ENCODE measurements around the gene SETD4. TPM values are rescaled to one million over a fixed set of nuclear protein-coding genes. Genes with fewer than 3 reads are reported as not detected.

SETD4 gene
- polyA plus RNA-seq, 1 donor, result 15.8 TPM

- no peak for DNase-seq (ENCODE audit: low read depth)
These were observed 13.2 kb downstream of the SETD4 start for GRCh38 chr21:36047139-36047538.

DNA sequence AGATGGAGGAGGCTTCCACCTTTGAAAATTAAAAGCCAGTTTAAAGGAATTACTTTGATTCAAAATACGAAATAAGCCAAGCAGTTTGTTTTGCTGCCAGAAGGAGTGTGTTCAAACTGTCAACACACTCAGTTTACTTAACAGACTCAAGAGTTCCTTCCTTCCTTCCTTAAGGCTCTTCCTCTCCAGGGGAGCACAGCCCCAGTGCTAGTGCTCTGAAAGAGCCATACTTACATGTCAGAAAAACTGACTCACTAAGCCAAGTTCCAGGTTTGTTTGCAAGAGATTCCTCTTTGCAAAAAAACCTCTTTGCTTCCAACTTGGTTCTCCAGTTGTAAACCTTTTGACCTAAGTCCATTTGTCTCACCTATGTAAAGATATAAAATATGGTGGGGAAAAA lies 14.3 kb downstream of the SETD4 start:
- DNase-seq (ENCODE audit: low read depth), result no peak

GRCh38 chr21:36044056-36044455 lies 16.3 kb downstream of the SETD4 start:
- no peak for DNase-seq (ENCODE audit: low read depth)

DNA sequence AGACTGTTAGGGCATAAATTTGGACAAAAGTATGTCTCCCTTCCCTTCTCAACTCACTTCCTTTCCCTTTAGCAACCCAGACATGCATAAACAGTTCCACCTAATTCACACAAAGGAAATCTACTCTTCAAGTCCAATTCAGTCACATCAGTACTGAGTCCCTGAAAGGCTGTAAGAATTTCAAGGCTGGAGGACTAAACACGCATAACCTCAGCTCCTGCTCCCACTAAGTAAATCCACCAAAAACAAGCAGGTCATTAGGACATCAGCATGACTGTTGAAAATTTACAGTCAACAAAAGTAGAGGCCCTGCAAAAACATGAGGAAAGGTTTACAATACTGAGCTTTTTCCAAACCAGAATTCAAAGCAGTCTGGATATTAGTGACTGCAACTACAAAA lies 18.4 kb downstream of the SETD4 start:
- DNase-seq (ENCODE audit: low read depth), result no peak

GRCh38 chr21:36040389-36040788 lies 19.9 kb downstream of the SETD4 start:
- DNase-seq (ENCODE audit: low read depth), result no peak

DNA sequence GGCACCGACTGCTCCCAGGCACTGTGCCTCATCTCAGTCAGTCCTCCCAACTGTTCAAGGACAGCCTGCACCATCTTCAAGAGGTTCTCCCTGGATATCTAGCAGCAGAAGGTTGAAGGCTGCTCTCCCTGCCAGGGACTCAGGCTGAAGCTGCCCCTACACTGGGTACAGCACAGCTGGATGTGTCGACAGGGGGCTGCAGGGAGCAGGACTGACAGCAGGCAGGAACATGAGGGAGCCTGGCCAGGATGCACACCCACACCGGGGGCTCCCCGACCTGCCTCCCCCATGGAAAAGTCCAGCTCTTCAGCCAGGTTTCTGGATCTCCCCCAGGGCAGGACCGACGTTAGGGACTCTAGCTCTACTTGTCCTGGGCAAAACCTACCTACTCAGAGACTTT lies 20.5 kb downstream of the SETD4 start:
- no peak for DNase-seq (ENCODE audit: low read depth)

DNA sequence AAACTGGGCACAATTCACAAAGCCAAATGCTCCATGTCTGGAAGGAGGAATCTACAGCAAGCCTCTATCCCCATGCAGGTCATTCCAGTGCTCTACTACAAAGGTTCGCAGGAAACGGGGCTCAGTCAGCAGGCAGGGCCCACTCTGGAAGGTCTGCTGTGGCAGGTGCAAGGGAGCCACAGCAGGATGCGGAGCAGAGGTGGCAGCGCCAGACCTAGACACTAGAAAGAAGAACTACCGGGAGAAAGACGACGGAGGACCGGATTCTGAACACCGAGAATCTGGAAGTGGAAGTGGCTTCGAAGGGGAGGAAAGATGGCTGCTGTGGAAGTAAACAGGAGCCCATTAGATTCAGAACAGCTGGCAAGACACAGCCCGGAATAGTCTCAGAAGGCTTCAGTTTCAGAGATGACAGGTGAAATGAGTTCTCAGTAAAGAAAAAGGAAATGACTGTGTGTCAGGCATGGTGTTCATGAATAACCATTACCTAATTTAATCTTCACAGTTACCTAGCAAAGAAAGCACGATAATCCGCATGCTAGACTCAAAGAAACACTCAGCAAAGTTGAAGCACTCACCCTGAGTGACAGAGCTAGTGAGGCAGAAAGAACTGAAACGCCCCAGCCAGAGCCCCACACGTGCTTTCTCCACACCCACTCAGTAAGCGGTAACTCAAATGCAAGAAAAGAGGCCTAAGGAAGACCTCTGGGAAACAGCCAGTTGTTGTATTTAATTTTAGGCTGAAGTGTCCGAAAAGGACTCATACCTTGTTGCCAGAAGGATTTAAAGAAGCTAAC lies 21.4 kb downstream of the SETD4 start:
- DNase-seq (ENCODE audit: low read depth), result no peak

DNA sequence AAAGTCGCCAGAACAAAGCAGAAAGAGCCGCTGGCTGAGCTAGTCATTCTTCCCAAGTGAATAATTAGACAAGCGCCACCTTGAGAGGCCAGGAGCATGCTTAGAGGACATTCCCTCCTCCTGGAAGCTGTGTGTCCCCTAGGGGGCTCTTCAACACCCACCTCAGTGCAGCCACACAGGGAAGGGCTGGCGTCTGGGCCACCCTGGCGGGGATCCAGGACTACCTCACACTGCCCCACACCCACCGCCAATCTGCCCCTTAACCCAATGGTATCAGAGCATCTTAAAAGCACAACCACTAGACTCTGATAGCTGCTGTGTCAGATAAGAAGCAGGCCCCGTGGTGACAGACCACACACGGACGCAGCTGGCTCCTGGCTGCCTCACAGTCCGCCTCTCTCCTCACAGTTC lies 24.9 kb downstream of the SETD4 start:
- no peak for DNase-seq (ENCODE audit: low read depth)

- DNase-seq (ENCODE audit: low read depth), result no peak
These were observed 26.0 kb downstream of the SETD4 start for GRCh38 chr21:36034211-36034913.

DNA sequence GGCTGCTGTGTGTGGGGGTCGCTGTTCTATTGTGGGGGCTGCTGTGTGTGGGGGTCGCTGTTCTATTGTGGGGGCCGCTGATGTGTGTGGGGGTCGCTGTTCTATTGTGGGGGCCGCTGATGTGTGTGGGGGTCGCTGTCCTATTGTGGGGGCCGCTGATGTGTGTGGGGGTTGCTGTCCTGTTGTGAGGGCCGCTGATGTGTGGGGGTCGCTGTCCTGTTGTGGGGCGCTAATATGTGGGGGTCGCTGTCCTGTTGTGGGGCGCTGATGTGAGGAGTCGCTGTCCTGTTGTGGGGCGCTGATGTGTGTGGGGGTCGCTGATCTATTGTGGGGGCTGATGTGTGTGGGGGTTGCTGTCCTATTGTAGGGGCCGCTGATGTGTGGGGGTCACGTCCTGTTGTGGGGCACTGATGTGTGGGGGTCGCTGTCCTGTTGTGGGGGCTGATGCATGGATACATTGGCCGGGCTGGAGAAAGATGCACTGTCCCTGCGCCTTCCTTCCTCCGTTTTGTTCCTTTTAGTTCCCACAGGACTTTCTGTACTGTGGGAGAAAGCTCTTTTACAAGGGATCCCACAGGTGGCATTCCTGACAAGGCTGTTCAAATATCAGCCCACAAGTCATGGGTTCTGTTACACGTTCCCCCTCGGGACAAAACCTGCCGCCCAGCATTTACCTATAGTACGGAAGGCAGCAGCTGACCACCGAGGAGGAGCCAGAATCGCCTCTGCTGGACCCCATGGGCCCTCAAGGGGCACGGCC lies 27.5 kb downstream of the SETD4 start:
- DNase-seq (ENCODE audit: low read depth), result no peak

- no peak for DNase-seq (ENCODE audit: low read depth)
These were observed 29.6 kb downstream of the SETD4 start for GRCh38 chr21:36030581-36031189.

GRCh38 chr21:36029309-36029708 lies 31.0 kb downstream of the SETD4 start:
- no peak for DNase-seq (ENCODE audit: low read depth)

GRCh38 chr21:36028127-36029069 lies 31.9 kb downstream of the SETD4 start:
- peak; percentile 36 for DNase-seq (ENCODE audit: low read depth)

DNA sequence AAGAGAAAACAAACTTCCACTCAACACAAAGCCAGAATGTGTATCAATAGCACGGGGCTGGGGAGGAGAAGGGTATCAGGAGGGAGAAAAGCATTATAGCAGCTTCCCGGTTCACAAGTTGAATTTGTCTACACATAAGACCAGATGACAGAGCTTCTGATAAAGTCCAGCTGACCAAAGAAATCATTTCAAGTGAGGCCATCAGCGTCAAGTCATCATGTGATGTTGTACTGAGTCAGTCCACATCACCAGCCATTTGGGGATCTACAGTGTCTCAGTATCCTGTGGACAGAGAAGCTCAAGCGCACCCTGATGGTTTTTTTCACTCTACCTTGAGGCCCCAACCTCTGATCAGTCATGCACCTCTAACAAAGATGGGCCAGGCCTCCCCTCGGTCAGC lies 33.0 kb downstream of the SETD4 start:
- DNase-seq (ENCODE audit: low read depth), result no peak

- DNase-seq (ENCODE audit: low read depth), result no peak
These were observed 35.5 kb downstream of the SETD4 start for GRCh38 chr21:36024782-36025181.

DNA sequence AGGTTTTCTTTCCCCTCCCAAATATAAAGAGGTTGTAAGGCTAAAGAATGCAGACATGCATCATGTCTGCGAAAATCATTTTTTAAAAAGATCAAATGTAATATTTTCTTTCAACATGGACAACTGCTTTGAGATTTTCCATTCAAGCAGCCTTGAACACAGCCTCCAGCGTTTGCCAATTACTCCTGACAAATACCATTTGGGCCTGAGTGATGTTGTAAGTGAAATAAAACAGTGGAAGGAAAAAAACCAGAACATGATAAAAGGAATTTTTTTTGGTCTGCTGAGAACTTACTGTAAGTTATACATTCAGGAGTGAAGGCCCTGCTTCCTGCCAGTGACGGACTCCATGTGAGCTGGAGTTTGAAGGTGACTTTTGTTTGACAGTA lies 37.2 kb downstream of the SETD4 start:
- DNase-seq (ENCODE audit: low read depth), result no peak

DNA sequence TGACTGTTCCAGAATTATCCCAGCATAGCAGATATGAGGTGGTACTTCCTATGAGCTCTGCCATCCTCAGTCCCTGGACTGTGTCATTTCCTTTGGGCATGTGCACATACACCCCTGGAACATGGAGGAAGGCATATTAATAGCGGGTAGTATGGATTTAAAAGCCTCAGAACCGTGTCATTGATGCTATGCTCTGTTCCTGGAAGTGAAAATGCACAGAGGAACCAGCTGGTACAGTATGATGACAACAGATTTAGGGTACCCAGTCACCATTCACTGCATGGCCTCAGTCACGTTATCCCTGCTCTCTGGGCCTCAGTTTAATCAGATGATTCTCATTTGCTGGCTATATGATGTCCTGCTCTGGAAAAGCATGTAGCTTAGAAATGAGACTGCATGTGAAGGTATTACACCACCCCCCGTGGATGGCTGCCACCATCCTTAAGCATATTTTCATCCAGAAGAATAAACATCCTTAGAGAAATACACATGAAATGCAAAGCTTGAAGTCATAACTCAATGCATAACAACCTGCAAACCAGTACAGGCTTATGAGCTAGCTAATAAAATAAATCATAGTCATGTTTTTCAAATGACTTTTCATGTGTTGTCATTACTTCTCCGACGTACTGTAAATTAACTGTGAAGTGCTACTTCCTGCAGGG lies 37.8 kb downstream of the SETD4 start:
- DNase-seq (ENCODE audit: low read depth), result no peak

GRCh38 chr21:36021251-36021837 lies 39.0 kb downstream of the SETD4 start:
- no peak for DNase-seq (ENCODE audit: low read depth)

DNA sequence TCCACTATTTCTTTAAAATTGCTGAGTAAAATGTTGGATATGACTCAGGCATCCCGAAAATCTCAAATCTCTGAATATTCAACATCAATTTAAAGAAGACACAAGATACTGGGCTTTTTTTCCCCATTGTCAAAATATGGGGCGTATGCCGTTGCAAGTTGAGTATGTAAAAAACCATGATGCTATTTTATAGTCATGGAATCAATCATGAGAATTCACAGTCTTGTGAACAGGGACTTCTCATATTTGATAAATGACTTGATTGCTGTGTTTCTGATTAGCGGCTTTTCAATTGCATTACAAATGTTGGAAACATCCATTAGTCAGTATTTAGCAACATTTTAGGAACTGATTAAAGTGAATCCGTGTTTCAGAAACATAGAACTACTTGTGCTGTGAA lies 45.3 kb downstream of the SETD4 start:
- DNase-seq (ENCODE audit: low read depth), result no peak

GRCh38 chr21:36010801-36011200 lies 49.5 kb downstream of the SETD4 start:
- no peak for DNase-seq (ENCODE audit: low read depth)

All from forelimb muscle (tissue), 1 donor.